Stimulated activated CD8-positive, alpha-beta memory T cell treated with anti-CD3 and anti-CD28 coated beads, Interleukin-2, amount 100 ng/mL, for 48 hours (primary cell): ENCODE results near the gene COX7A2L.
"Not testable (repeated sequence)": the region's sequence is repeated elsewhere in the genome, so short reads cannot be mapped to it uniquely, and the experiment has no call there.

Experiments used
- DNase-seq, 2 donors: peaks; one replicate each; pipeline ENCODE4 v3.0.0-alpha.2; 2020; ENCODE audit warnings: low read depth in 2 of 2

The COX7A2L gene

GRCh38 chr2:42339191-42339912, 21.7 kb downstream of the COX7A2L start:
- no peak for DNase-seq

- DNase-seq: no peak
Measured at GRCh38 chr2:42338567-42339190, 22.3 kb downstream of the COX7A2L start.

GRCh38 chr2:42337846-42338566, 23.0 kb downstream of the COX7A2L start:
- DNase-seq: no peak

- no peak for DNase-seq
Measured at GRCh38 chr2:42337356-42337820, 23.6 kb downstream of the COX7A2L start.

GRCh38 chr2:42336361-42336965, 24.6 kb downstream of the COX7A2L start:
- no peak for DNase-seq

- no peak for DNase-seq
Measured at GRCh38 chr2:42335514-42336104, 25.4 kb downstream of the COX7A2L start.

GRCh38 chr2:42334865-42335264, 26.2 kb downstream of the COX7A2L start:
- not testable (repeated sequence) for DNase-seq

GRCh38 chr2:42334220-42334619, 26.8 kb downstream of the COX7A2L start:
- no peak for DNase-seq

GRCh38 chr2:42333579-42333978, 27.4 kb downstream of the COX7A2L start:
- no peak for DNase-seq

GRCh38 chr2:42332575-42332974, 28.4 kb downstream of the COX7A2L start:
- no peak for DNase-seq

GRCh38 chr2:42331569-42332284, 29.3 kb downstream of the COX7A2L start:
- no peak for DNase-seq

- no peak for DNase-seq
Measured at GRCh38 chr2:42329736-42330135, 31.3 kb downstream of the COX7A2L start.

- no peak for DNase-seq
Measured at GRCh38 chr2:42328923-42329322, 32.1 kb downstream of the COX7A2L start.

- no peak for DNase-seq
Measured at GRCh38 chr2:42328148-42328833, 32.7 kb downstream of the COX7A2L start.

GRCh38 chr2:42327125-42327524, 33.9 kb downstream of the COX7A2L start:
- DNase-seq: no peak

GRCh38 chr2:42325609-42326008, 35.4 kb downstream of the COX7A2L start:
- no peak for DNase-seq

GRCh38 chr2:42324949-42325348, 36.1 kb downstream of the COX7A2L start:
- DNase-seq: no peak

GRCh38 chr2:42324244-42324643, 36.8 kb downstream of the COX7A2L start:
- no peak for DNase-seq

GRCh38 chr2:42321452-42322064, 39.5 kb downstream of the COX7A2L start:
- no peak for DNase-seq

GRCh38 chr2:42319265-42319664, 41.8 kb downstream of the COX7A2L start:
- no peak for DNase-seq
